MCF 10A (cell line): Measurements from ENCODE around the gene BICD2. TPM values are rescaled to one million over a fixed set of nuclear protein-coding genes. Genes with fewer than 3 reads are reported as not detected.
"Not testable (repeated sequence)": the region's sequence is repeated elsewhere in the genome, so short reads cannot be mapped to it uniquely, and the experiment has no call there.

Experiments used
- BruUV-seq: library from RNA; stranded (reverse); fragments of 400-500 nt; replicated peaks from 2 replicates; lab custom pipeline; 2021; lab: Mats Ljungman, UMichigan
- CTCF ChIA-PET: fragments of 300-600 bp; sonication (Branson Sonifier 250); formaldehyde crosslinking; extraction: SDS; loops from one replicate; lab custom pipeline; 2021; ENCODE audit warnings: antibody characterized with exemption, inconsistent platforms; lab: Yijun Ruan, JAX
- POLR2A ChIA-PET: fragments of 300-600, 350-650 bp; sonication (Branson Sonifier 250); formaldehyde crosslinking; extraction: SDS; loops from one replicate; lab custom pipeline; 2020; ENCODE audit warnings: antibody characterized with exemption, inconsistent platforms; lab: Yijun Ruan, JAX
- DNase-seq: peaks from one replicate; pipeline ENCODE4 v3.0.0-alpha.2; 2018; ENCODE audit not compliant: unreplicated experiment
- H3K27ac Mint-ChIP-seq: one replicate; pipeline ENCODE4 v1.8.0; 2022; ENCODE audit warnings: mild to moderate bottlenecking, low read depth, mixed read lengths; ENCODE audit not compliant: unreplicated experiment
- H3K27me3 Mint-ChIP-seq: one replicate; pipeline ENCODE4 v1.8.0; 2022; ENCODE audit warnings: mixed read lengths; ENCODE audit not compliant: insufficient read depth, unreplicated experiment
- H3K36me3 Mint-ChIP-seq: one replicate; pipeline ENCODE4 v1.8.0; 2022; ENCODE audit warnings: mild to moderate bottlenecking, moderate library complexity, mixed read lengths; ENCODE audit not compliant: insufficient read depth, unreplicated experiment
- H3K4me1 Mint-ChIP-seq: one replicate; pipeline ENCODE4 v1.8.0; 2022; ENCODE audit warnings: mixed read lengths; ENCODE audit not compliant: insufficient read depth, unreplicated experiment
- H3K4me3 Mint-ChIP-seq: one replicate; pipeline ENCODE4 v1.8.0; 2022; ENCODE audit warnings: mild to moderate bottlenecking, moderate library complexity, mixed read lengths; ENCODE audit not compliant: unreplicated experiment
- H3K9me3 Mint-ChIP-seq: one replicate; pipeline ENCODE4 v1.8.0; 2022; ENCODE audit warnings: mixed read lengths; ENCODE audit not compliant: unreplicated experiment
- CTCF ChIP-seq: fragments of 200-600 bp; IDR thresholded peaks from one replicate; pipeline ENCODE4 v1.8.0; 2022; ENCODE audit warnings: antibody characterized with exemption, mild to moderate bottlenecking; ENCODE audit not compliant: unreplicated experiment
- intact Hi-C: fragments of 100-400 bp; cut with micrococcal nuclease; formaldehyde crosslinking; loops from 2 replicates; pipeline ENCODE4 v1.14.1; 2022
- total RNA-seq: library from RNA; stranded (reverse); gene quantifications from 2 replicates; pipeline ENCODE4 v1.2.3, GENCODE V29; 2022

The BICD2 gene
- total RNA-seq, 1 experiment from 2014 or later: 23.5 TPM

- CTCF ChIA-PET: interaction anchor here (0.7 to 1.7 kb wide), 5 partner anchors 9 to 482 kb away, joined by 3 to 4 read pairs (median 4); partner anchors contain the start of gene CENPP
- Mint-ChIP-seq H3K4me3 (no peak overlapping the region), H3K9me3 (no peaks in the 10 kb centered on the region), H3K4me1 (no peaks in the 10 kb centered on the region), H3K27me3 (peaks cover 39% of the 10 kb centered on the region), H3K36me3 (no peaks in the 10 kb centered on the region), H3K27ac (no peak overlapping the region)
- no TSS peak for BruUV-seq
- DNase-seq: no peak
- POLR2A ChIA-PET: interaction anchor here (0.7 to 1.6 kb wide), 4 partner anchors 17 to 49 kb away, joined by 3 to 4 read pairs (median 3); no protein-coding TSS in a partner anchor
- peak; percentile 3 for TF ChIP-seq CTCF
- intact Hi-C loops: no loop called here
Measured at GRCh38 chr9:92807757-92808725, 43.4 kb upstream of the BICD2 start.

- Mint-ChIP-seq H3K36me3 (no peaks in the 10 kb centered on the region), H3K4me1 (no peaks in the 10 kb centered on the region), H3K27ac (no peak overlapping the region), H3K27me3 (peaks cover 35% of the 10 kb centered on the region), H3K4me3 (no peak overlapping the region), H3K9me3 (no peaks in the 10 kb centered on the region)
- CTCF ChIA-PET: interaction anchor here (0.6 to 0.9 kb wide), 2 partner anchors 42 to 289 kb away, joined by 3 read pairs; partner anchors contain the start of gene CARD19
- TF ChIP-seq CTCF: no peak
- no peak for DNase-seq
- POLR2A ChIA-PET: no interaction called here
- no TSS peak for BruUV-seq
- intact Hi-C loops: no loop called here
Measured at GRCh38 chr9:92807031-92807756, 42.6 kb upstream of the BICD2 start.

- BruUV-seq: no TSS peak
- no peak for DNase-seq
- TF ChIP-seq CTCF: no peak
- ChIA-PET CTCF (no interaction called here), POLR2A (no interaction called here)
- H3K27me3 Mint-ChIP-seq: peaks cover 10% of the 10 kb centered on the region
- H3K27ac Mint-ChIP-seq: no peak overlapping the region
- H3K4me1 Mint-ChIP-seq: peaks cover 6% of the 10 kb centered on the region
- H3K4me3 Mint-ChIP-seq: no peak overlapping the region
- no peaks in the 10 kb centered on the region for H3K9me3 Mint-ChIP-seq
- intact Hi-C loops: no loop called here
- no peaks in the 10 kb centered on the region for H3K36me3 Mint-ChIP-seq
Measured at GRCh38 chr9:92804727-92805126, 40.1 kb upstream of the BICD2 start.

DNA sequence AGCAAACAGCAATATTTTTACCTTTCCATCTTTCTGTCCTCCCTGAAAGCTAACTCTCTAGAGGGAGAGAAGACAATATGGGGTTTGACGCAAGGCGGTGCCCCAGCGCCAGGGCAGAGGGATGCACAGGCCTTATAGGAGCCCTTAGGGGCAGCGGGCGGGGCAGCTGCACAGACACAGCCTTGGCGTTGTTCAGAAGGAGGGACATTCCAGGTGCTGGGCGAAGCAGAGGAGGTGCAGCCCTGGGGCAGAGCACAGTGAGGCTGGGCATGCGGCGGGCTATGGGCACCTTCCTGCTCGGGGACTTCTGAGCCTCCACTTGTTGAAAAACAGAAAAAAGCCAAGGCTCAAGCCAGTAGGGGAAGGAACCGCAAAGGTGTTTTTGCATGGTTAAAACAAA is 33.7 kb upstream of the BICD2 start:
- H3K27me3 Mint-ChIP-seq: no peaks in the 10 kb centered on the region
- ChIA-PET CTCF (interaction anchor here (0.8 to 1.1 kb wide), 3 partner anchors 82 to 91 kb away, joined by 3 read pairs; no protein-coding TSS in a partner anchor), POLR2A (no interaction called here)
- H3K9me3 Mint-ChIP-seq: no peaks in the 10 kb centered on the region
- TF ChIP-seq CTCF: no peak
- no peaks in the 10 kb centered on the region for H3K36me3 Mint-ChIP-seq
- peaks cover 6% of the 10 kb centered on the region for H3K4me1 Mint-ChIP-seq
- no peak overlapping the region for H3K27ac Mint-ChIP-seq
- DNase-seq: no peak
- no TSS peak for BruUV-seq
- H3K4me3 Mint-ChIP-seq: no peak overlapping the region
- intact Hi-C loops: loop anchor here (10.0 kb wide), 1 partner anchor 294 kb away; no protein-coding TSS in a partner anchor

GRCh38 chr9:92796337-92796804 is 31.7 kb upstream of the BICD2 start:
- POLR2A ChIA-PET, H3K4me1 Mint-ChIP-seq, BruUV-seq, H3K9me3 Mint-ChIP-seq, H3K27me3 Mint-ChIP-seq, H3K36me3 Mint-ChIP-seq, DNase-seq, H3K4me3 Mint-ChIP-seq, H3K27ac Mint-ChIP-seq: not testable (repeated sequence)
- CTCF ChIA-PET: interaction anchor here (1.0 kb wide), 1 partner anchor 29 kb away, joined by 3 read pairs; no protein-coding TSS in a partner anchor
- intact Hi-C loops: loop anchor here (10.0 kb wide), 1 partner anchor 292 kb away; no protein-coding TSS in a partner anchor
